SH-SY5Y (cell line): ENCODE measurements around the gene POU6F2.

ENCODE experiments used
- GATA2 ChIP-seq: IDR thresholded peaks from 2 replicates; pipeline ENCODE4 v1.6.1; 2011; ENCODE audit warnings: mild to moderate bottlenecking, low read depth, low read length
- GATA3 ChIP-seq: IDR thresholded peaks from 2 replicates; pipeline ENCODE4 v1.6.1; 2011; ENCODE audit warnings: low read depth, mild to moderate bottlenecking, low read length, moderate library complexity

Gene POU6F2

GRCh38 chr7:39468808-39469374 is 491.2 kb downstream of the POU6F2 start:
- no peak for TF ChIP-seq GATA3
- no peak for TF ChIP-seq GATA2

GRCh38 chr7:39480901-39481300 is 503.2 kb downstream of the POU6F2 start:
- TF ChIP-seq GATA3, result no peak
- TF ChIP-seq GATA2, result no peak

GRCh38 chr7:39488467-39489393 is 511.0 kb downstream of the POU6F2 start:
- TF ChIP-seq GATA2, result no peak
- no peak for TF ChIP-seq GATA3

- TF ChIP-seq GATA2 (no peak), GATA3 (no peak)
Observed at GRCh38 chr7:39490296-39490695, 512.6 kb downstream of the POU6F2 start.

- no peak for TF ChIP-seq GATA3
- TF ChIP-seq GATA2, result no peak
Observed at GRCh38 chr7:39493934-39494333, 516.2 kb downstream of the POU6F2 start.

GRCh38 chr7:39501358-39501757 is 523.6 kb downstream of the POU6F2 start:
- TF ChIP-seq GATA2 (no peak), GATA3 (no peak)

- TF ChIP-seq GATA2 (no peak), GATA3 (no peak)
Observed at GRCh38 chr7:39504963-39505362, 527.3 kb downstream of the POU6F2 start.

GRCh38 chr7:39507866-39508551 is 530.3 kb downstream of the POU6F2 start:
- no peak for TF ChIP-seq GATA2
- no peak for TF ChIP-seq GATA3

GRCh38 chr7:39509436-39509835 is 531.7 kb downstream of the POU6F2 start:
- TF ChIP-seq GATA3, result no peak
- no peak for TF ChIP-seq GATA2

- TF ChIP-seq GATA3, result no peak
Observed at GRCh38 chr7:39509912-39510311, 532.2 kb downstream of the POU6F2 start.

- TF ChIP-seq GATA2, result no peak
- no peak for TF ChIP-seq GATA3
Observed at GRCh38 chr7:39510864-39511354, 533.2 kb downstream of the POU6F2 start.

GRCh38 chr7:39515534-39516228 is 538.0 kb downstream of the POU6F2 start:
- TF ChIP-seq GATA3 (no peak), GATA2 (no peak)

GRCh38 chr7:39516498-39516897 is 538.8 kb downstream of the POU6F2 start:
- TF ChIP-seq GATA3 (no peak), GATA2 (no peak)

GRCh38 chr7:39517240-39517639 is 539.5 kb downstream of the POU6F2 start:
- TF ChIP-seq GATA3 (no peak), GATA2 (no peak)
